K562 treated with DMSO at 1 percent for 12 hours (cell line): ENCODE results near the gene NAIF1. TPM values are rescaled to one million over a fixed set of nuclear protein-coding genes. Genes with fewer than 3 reads are reported as not detected.

Experiments used
- total RNA-seq: library from RNA; unstranded; fragments of 300-600 nt; gene quantifications from 2 replicates; pipeline ENCODE4 v1.2.3, GENCODE V29; 2022; ENCODE audit not compliant: insufficient read depth

Gene NAIF1
- 21.9 and 23.2 TPM in 2 replicates for total RNA-seq

GRCh38 chr9:128066713-128067644 is at the start of gene NAIF1:
Gene NAIF1 (minus strand): TSS chr9:128067320. CDS start chr9:128067101, 219 bp downstream.

GRCh38 chr9:128067645-128068385 is 695 bp upstream of the NAIF1 start, which contains the start of gene SLC25A25:
Gene SLC25A25 (plus strand): TSS chr9:128068232. CDS start chr9:128068320, 88 bp downstream.

Other genes starting within 250 kb of the NAIF1 start
- 0.85 and 1.2 TPM in 2 replicates for gene ENG, start 212.7 kb downstream of the NAIF1 start, total RNA-seq
- 59.2 and 98.4 TPM in 2 replicates for gene AK1, start 189.6 kb downstream of the NAIF1 start, total RNA-seq
- 14.6 and 15.2 TPM in 2 replicates for gene ST6GALNAC6, start 167.7 kb downstream of the NAIF1 start, total RNA-seq
- 32.4 and 36.8 TPM in 2 replicates for gene ST6GALNAC4, start 150.3 kb downstream of the NAIF1 start, total RNA-seq
- 2.6 and 3.0 TPM in 2 replicates for gene PIP5KL1, start 136.5 kb downstream of the NAIF1 start, total RNA-seq
- 60.5 and 61.1 TPM in 2 replicates for gene DPM2, start 129.5 kb downstream of the NAIF1 start, total RNA-seq
- 22.0 and 46.0 TPM in 2 replicates for gene EEIG1, start 86.3 kb downstream of the NAIF1 start, total RNA-seq
- 20.4 and 31.7 TPM in 2 replicates for gene SLC25A25, start 912 bp upstream of the NAIF1 start, total RNA-seq
- gene PTGES2, start 60.4 kb upstream of the NAIF1 start, total RNA-seq, result 40.1 and 46.2 TPM in 2 replicates
- not detected in 2 replicates for gene LCN2, start 82.1 kb upstream of the NAIF1 start, total RNA-seq
- 353 and 489 TPM in 2 replicates for gene BBLN, start 92.9 kb upstream of the NAIF1 start, total RNA-seq
- gene CIZ1, start 124.3 kb upstream of the NAIF1 start, total RNA-seq, result 280 and 443 TPM in 2 replicates
- 15.4 and 46.4 TPM in 2 replicates for gene DNM1, start 136.1 kb upstream of the NAIF1 start, total RNA-seq
- 63.8 and 131 TPM in 2 replicates for gene GOLGA2, start 208.7 kb upstream of the NAIF1 start, total RNA-seq
- gene SWI5, start 209.0 kb upstream of the NAIF1 start, total RNA-seq, result 143 and 182 TPM in 2 replicates